Left lung (tissue), 10 donors: ENCODE results near the gene NEURL4. TPM values are rescaled to one million over a fixed set of nuclear protein-coding genes. Genes with fewer than 3 reads are reported as not detected.
"Not testable (repeated sequence)": the region's sequence is repeated elsewhere in the genome, so short reads cannot be mapped to it uniquely, and the experiment has no call there.

ENCODE experiments used
- ATAC-seq: fragments of 200-7000 bp; cut with Tn5 transposase; one replicate; pipeline ENCODE4 v1.9.1; 2020; ENCODE audit warnings: moderate library complexity
- DNase-seq, 4 donors: peaks; one replicate each; pipeline ENCODE4 v3.0.0-alpha.2; 2013 to 2020
- H3K27ac ChIP-seq, 2 donors: fragments of 200-600 bp; sonication (generic) in 1 of 2; one replicate each; pipeline versions ENCODE4 v1.5.0 to v1.8.0; 2020 to 2021
- H3K27me3 ChIP-seq, 2 donors: fragments of 200-600 bp; sonication (generic) in 1 of 2; one replicate each; pipeline versions ENCODE4 v1.5.0 to v1.8.0; 2020 to 2021
- H3K36me3 ChIP-seq, 2 donors: fragments of 200-600 bp; sonication (generic) in 1 of 2; one replicate each; pipeline versions ENCODE4 v1.5.0 to v1.8.0; 2020 to 2021
- H3K4me1 ChIP-seq, 2 donors: fragments of 200-600 bp; one replicate each; pipeline ENCODE4 v1.8.0; 2021
- H3K4me3 ChIP-seq, 2 donors: fragments of 200-600 bp; sonication (generic) in 1 of 2; one replicate each; pipeline versions ENCODE4 v1.5.0 to v1.8.0; 2020 to 2021; ENCODE audit warnings: mild to moderate bottlenecking in 1 of 2
- H3K9me3 ChIP-seq, 2 donors: fragments of 200-600 bp; sonication (generic) in 1 of 2; one replicate each; pipeline versions ENCODE4 v1.5.0 to v1.8.0; 2020 to 2021
- CTCF ChIP-seq, 2 donors: fragments of 200-600 bp; sonication (generic) in 1 of 2; IDR thresholded peaks; one replicate each; pipeline versions ENCODE4 v1.5.0 to v1.8.0; 2021; ENCODE audit warnings: antibody characterized with exemption in 2 of 2
- intact Hi-C, 2 donors: fragments of 100-400 bp; cut with DNase I; formaldehyde crosslinking; loops; one replicate each; pipeline versions ENCODE4 v1.11.2 to v1.14.2; 2022
- polyA plus RNA-seq, 6 donors: library from polyadenylated mRNA; unstranded; fragments of 120-200 nt; gene quantifications; one replicate each; pipeline ENCODE4 v1.2.1, GENCODE V29; 2013; ENCODE audit not compliant: insufficient read length in 6 of 6
- total RNA-seq, 2 donors: library from RNA; stranded (reverse); fragmentation: NEBNext Ultra II Directional; extraction: Animal tissue kit (Norgen Biotek cat#: 25700); gene quantifications; one replicate each; pipeline ENCODE4 v1.2.1, GENCODE V29; 2021
- donor health status: DM: no; HTN: yes; CAD: no.
- donor health status: DM: no; HTN: no; CAD: no.

NEURL4 gene
- total and polyA plus RNA-seq, 8 donors = 22.2 to 36.8 (median 28.5) TPM

DNA sequence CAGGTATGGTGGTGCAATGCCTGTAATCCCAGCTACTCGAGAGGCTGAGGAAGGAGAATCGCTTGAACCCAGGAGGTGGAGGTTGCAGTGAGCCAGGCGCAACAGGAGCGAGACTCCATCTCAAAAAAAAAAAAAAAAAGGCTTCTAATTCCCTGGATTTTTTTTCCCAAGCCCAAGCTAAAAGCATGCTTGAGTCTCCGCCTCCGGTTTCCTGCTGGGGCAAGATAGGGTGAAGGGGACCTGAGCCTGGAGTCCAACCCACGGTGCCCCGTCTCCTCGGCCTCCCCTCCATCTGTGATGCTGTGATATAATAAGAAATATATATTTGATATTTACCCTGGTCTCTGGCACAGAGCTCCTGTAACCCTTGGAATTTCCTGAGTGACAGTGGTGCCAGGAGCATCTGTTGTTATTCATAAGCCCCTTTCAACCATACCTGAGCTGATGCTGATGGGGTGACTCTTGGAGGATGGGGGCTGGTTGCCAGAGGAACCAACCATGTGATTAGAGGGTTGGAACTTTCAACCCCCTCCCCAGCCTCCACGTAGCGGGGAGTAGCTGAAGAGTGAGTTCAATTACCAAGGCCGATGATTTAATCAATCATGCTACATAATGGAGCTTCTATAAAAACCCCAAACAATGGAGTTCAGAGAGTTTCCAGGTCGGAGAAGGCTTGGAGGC lies 38.9 kb upstream of the NEURL4 start:
- H3K4me1 ChIP-seq = no peaks in the 10 kb centered on the region
- no peaks in the 10 kb centered on the region for H3K36me3 ChIP-seq
- ATAC-seq = no peak
- DNase-seq = no peak
- no peak overlapping the region for H3K27ac ChIP-seq
- intact Hi-C loops = no loop called here
- H3K27me3 ChIP-seq = no peaks in the 10 kb centered on the region
- H3K4me3 ChIP-seq = no peak overlapping the region
- no peaks in the 10 kb centered on the region for H3K9me3 ChIP-seq
- TF ChIP-seq CTCF (IDR thresholded peaks at IDR 0.05) = no peak

DNA sequence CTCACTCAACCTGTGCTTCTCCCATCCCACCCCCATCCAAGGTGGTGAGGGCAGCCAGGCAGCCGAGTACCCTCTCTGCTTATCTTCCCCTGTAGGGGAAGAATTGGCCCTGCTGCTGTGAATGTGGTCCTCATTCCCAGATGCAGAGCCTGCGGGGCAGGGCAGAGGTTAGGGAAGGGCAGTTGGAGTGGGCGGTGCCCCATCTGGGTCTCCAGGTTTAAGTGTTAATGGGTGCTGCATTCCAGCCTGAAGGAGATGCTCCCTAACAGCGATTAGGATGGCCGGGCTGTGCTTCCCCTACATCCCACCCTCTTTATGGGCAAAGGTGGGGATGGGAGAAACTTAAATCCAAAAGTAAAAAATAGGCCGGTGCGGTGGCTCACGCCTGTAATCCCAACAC lies 37.9 kb upstream of the NEURL4 start:
- no peak for TF ChIP-seq CTCF (IDR thresholded peaks at IDR 0.05)
- Histone ChIP-seq H3K27me3 (no peaks in the 10 kb centered on the region), H3K4me1 (no peaks in the 10 kb centered on the region), H3K36me3 (no peaks in the 10 kb centered on the region), H3K27ac (no peak overlapping the region), H3K4me3 (no peak overlapping the region), H3K9me3 (no peaks in the 10 kb centered on the region)
- intact Hi-C loops = no loop called here
- ATAC-seq (no peak), DNase-seq (no peak)

DNA sequence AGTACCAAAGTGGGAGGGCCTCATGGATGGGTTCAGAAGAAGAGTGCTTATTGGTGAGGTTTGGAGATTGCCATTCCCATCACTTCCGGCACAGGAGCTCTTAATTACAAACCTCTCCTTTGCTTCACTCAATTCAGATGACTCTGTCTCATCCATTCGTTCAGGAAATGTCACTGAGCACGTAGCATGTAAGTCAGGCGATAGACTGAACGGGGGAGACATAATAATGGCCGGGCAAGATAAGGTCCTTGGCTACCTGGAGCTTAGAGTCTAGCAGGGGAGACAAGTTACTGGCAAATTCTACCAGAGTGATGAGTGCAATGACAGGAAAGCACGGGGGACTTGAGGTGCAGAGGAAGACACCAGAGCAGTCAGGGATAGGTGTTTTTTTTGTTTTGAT lies 36.8 kb upstream of the NEURL4 start:
- H3K4me3 ChIP-seq, DNase-seq, ATAC-seq: not testable (repeated sequence)

DNA sequence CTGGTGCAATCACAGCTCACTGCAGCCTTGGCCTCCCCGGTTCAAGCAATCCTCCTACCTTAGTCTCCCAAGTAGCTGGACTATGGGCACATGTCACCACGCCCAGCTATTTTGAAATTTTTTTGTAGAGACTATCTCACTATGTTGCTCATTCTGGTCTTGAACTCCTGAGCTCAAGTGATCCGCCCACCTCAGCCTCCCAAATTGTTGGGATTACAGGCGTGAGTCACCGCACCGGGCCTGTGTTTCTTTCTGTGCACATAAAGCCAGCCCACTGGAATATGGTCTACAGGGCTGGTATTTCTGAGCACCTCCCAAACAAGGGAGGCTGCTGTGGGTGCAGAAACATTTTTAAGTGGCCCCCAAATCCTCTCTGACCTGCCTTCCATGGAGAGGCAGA lies 34.2 kb upstream of the NEURL4 start:
- DNase-seq (no peak), ATAC-seq (no peak)
- no peaks in the 10 kb centered on the region for H3K9me3 ChIP-seq
- intact Hi-C loops = no loop called here
- no peaks in the 10 kb centered on the region for H3K36me3 ChIP-seq
- H3K4me1 ChIP-seq = no peaks in the 10 kb centered on the region
- no peak overlapping the region for H3K27ac ChIP-seq
- no peak for TF ChIP-seq CTCF (IDR thresholded peaks at IDR 0.05)
- peaks cover 0 to 4% of the 10 kb centered on the region in 2 donors for H3K27me3 ChIP-seq
- H3K4me3 ChIP-seq = no peak overlapping the region

More for the DNA sequence above, 36.8 kb upstream of the NEURL4 start:
- H3K9me3 ChIP-seq, H3K4me1 ChIP-seq, H3K27me3 ChIP-seq, intact Hi-C loops, H3K27ac ChIP-seq, H3K36me3 ChIP-seq: not testable (repeated sequence)

DNA sequence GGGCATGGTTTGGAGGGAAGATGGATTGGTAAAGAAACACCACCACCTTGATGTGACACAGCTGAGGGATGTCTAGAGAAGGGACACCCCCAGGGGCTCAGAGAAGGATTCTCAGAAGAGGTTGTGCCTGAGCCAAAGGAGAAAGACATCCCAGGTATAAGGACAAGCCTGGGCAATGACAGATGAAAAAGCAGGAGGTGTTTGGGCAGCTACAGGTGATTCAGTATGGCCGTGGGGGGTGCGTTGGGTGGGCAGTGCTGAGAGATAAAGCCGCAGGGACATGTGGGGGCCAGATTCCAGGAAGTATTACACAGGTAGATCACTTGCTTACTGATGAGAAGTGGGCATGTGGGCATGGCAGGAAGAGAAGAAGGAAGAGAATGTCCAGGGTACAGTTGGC lies 32.8 kb upstream of the NEURL4 start:
- DNase-seq (no peak), ATAC-seq (no peak)
- H3K27me3 ChIP-seq = peaks cover 0 to 4% of the 10 kb centered on the region in 2 donors
- H3K4me3 ChIP-seq = no peak overlapping the region
- no peak overlapping the region for H3K27ac ChIP-seq
- no peaks in the 10 kb centered on the region for H3K36me3 ChIP-seq
- no peaks in the 10 kb centered on the region for H3K4me1 ChIP-seq
- no peak for TF ChIP-seq CTCF (IDR thresholded peaks at IDR 0.05)
- H3K9me3 ChIP-seq = no peaks in the 10 kb centered on the region
- intact Hi-C loops = no loop called here

GRCh38 chr17:7357381-7357780 lies 28.2 kb upstream of the NEURL4 start:
- intact Hi-C loops = loop anchor here in 1 of 2 donors (5.0 to 10.0 kb wide), 2 partner anchors 77 to 205 kb away; partner anchors contain the start of genes FGF11, SENP3 and TMEM102
- no peak overlapping the region for H3K4me3 ChIP-seq
- no peaks in the 10 kb centered on the region for H3K36me3 ChIP-seq

More at GRCh38 chr17:7357381-7357780, 28.2 kb upstream of the NEURL4 start:
- TF ChIP-seq CTCF (IDR thresholded peaks at IDR 0.05) = no peak
- Histone ChIP-seq H3K4me1 (peaks cover 10 to 34% of the 10 kb centered on the region in 2 donors), H3K9me3 (no peaks in the 10 kb centered on the region), H3K27ac (no peak overlapping the region), H3K27me3 (peaks cover 0 to 4% of the 10 kb centered on the region in 2 donors)
- ATAC-seq (no peak), DNase-seq (no peak)
